ENCODE data around the gene SLC39A11.

DNA sequence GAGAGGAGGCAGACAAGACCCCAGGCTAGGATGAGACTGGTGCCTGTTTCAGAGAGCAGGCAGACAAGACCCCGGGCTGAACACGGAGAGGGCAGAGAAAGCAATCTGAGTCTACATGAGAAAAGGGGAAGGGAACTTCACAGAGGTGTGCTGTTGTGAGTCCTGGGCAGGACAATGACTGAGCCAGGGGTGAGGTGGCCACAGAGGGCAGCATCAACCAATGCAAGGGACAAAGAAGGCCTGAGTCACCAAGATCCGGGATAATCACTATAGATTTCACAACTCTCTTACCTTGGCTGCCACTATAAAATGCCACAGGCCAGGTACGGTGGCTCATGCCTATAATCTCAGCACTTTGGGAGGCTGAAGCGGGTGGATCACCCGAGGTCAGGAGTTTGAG lies 89.0 kb downstream of the SLC39A11 start:
- TF ChIP-seq, protein P1, sequence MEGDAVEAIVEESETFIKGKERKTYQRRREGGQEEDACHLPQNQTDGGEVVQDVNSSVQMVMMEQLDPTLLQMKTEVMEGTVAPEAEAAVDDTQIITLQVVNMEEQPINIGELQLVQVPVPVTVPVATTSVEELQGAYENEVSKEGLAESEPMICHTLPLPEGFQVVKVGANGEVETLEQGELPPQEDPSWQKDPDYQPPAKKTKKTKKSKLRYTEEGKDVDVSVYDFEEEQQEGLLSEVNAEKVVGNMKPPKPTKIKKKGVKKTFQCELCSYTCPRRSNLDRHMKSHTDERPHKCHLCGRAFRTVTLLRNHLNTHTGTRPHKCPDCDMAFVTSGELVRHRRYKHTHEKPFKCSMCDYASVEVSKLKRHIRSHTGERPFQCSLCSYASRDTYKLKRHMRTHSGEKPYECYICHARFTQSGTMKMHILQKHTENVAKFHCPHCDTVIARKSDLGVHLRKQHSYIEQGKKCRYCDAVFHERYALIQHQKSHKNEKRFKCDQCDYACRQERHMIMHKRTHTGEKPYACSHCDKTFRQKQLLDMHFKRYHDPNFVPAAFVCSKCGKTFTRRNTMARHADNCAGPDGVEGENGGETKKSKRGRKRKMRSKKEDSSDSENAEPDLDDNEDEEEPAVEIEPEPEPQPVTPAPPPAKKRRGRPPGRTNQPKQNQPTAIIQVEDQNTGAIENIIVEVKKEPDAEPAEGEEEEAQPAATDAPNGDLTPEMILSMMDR (conservative IDR thresholded peaks at IDR 0.05; ENCODE audit: low read depth, low read length): no peak
- no peak for TF ChIP-seq EZH2 (IDR thresholded peaks at IDR 0.05; ENCODE audit: borderline replicate concordance, low read depth, low read length, poor library complexity, severe bottlenecking)
